Ishikawa (cell line): Measurements from ENCODE around the gene GRM7.

Experiments
- CEBPB ChIP-seq: IDR thresholded peaks from 2 replicates; pipeline ENCODE4 v1.6.1; 2012
- CREB1 ChIP-seq: IDR thresholded peaks from 2 replicates; pipeline ENCODE4 v1.6.1; 2012; ENCODE audit warnings: low read depth
- EGR1 ChIP-seq: IDR thresholded peaks from 2 replicates; pipeline ENCODE4 v1.6.1; 2012
- EP300 ChIP-seq: IDR thresholded peaks from 2 replicates; pipeline ENCODE4 v1.6.1; 2012; ENCODE audit warnings: borderline replicate concordance
- FOXM1 ChIP-seq: IDR thresholded peaks from 2 replicates; pipeline ENCODE4 v1.6.1; 2012; ENCODE audit warnings: low read depth, borderline replicate concordance
- NFIC ChIP-seq: IDR thresholded peaks from 2 replicates; pipeline ENCODE4 v1.6.1; 2012
- RAD21 ChIP-seq: IDR thresholded peaks from 2 replicates; pipeline ENCODE4 v1.6.1; 2012; ENCODE audit warnings: low read depth
- TAF1 ChIP-seq: IDR thresholded peaks from 2 replicates; pipeline ENCODE4 v1.6.1; 2012; ENCODE audit warnings: low read depth, mild to moderate bottlenecking
- TCF12 ChIP-seq: IDR thresholded peaks from 2 replicates; pipeline ENCODE4 v1.6.1; 2012; ENCODE audit warnings: low read depth
- TEAD4 ChIP-seq: IDR thresholded peaks from 2 replicates; pipeline ENCODE4 v1.6.1; 2012
- YY1 ChIP-seq: IDR thresholded peaks from 2 replicates; pipeline ENCODE4 v1.6.1; 2012; ENCODE audit warnings: low read depth
- ZBTB7A ChIP-seq: IDR thresholded peaks from 2 replicates; pipeline ENCODE4 v1.6.1; 2012; ENCODE audit warnings: low read depth
- TF ChIP-seq, protein P1 (sequence below): IDR thresholded peaks from 2 replicates; pipeline ENCODE4 v1.6.1; 2012; ENCODE audit warnings: low read depth, mild to moderate bottlenecking
- TF ChIP-seq, protein P2 (sequence below): IDR thresholded peaks from 2 replicates; pipeline ENCODE4 v1.6.1; 2012
- TF ChIP-seq, protein P3 (sequence below): IDR thresholded peaks from 2 replicates; pipeline ENCODE4 v1.6.1; 2012

GRM7 gene

DNA sequence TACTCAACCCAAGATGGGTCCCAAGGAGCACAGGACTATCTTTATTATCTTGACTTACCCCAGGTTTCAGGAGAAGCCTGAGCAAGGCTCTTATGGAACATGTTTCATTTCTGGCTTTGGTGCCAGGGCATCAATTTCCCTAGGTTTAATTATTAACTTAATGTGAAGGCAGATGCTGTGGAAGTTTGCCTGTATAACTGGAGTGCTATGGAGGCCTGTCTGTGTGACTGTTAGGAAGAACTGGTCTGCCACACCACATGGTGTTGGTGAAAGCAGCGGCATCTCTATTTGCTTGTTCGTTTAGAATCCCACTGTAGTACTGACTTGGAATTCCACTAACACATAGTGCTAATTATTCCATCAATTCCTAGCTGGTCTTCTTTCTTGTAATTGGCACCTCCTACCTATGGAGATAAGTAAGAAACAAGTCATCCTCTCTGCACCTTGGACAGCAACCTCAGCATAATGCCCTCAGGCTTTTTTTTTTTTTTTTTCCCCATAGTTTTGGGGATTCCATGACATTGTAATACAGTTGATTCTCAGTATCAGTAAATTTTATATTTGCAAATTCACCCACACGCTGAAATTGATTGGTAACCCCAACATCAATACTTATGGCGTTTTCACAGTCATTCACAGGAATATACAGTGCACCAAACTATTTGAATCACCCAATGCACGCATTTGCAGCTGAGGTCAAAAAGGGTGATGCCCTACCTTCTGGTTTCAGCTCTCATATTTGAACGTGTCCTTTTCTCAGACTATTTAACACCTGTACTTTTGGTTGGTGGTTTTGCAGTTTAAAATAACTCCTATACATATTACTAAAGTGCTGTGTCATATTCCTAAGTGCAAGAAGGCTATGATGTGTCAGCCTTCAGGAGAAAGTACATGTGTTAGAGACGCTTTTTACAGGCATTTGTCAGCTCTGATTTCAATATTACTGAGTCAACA lies 867.9 kb downstream of the GRM7 start:
- TF ChIP-seq, protein P1, sequence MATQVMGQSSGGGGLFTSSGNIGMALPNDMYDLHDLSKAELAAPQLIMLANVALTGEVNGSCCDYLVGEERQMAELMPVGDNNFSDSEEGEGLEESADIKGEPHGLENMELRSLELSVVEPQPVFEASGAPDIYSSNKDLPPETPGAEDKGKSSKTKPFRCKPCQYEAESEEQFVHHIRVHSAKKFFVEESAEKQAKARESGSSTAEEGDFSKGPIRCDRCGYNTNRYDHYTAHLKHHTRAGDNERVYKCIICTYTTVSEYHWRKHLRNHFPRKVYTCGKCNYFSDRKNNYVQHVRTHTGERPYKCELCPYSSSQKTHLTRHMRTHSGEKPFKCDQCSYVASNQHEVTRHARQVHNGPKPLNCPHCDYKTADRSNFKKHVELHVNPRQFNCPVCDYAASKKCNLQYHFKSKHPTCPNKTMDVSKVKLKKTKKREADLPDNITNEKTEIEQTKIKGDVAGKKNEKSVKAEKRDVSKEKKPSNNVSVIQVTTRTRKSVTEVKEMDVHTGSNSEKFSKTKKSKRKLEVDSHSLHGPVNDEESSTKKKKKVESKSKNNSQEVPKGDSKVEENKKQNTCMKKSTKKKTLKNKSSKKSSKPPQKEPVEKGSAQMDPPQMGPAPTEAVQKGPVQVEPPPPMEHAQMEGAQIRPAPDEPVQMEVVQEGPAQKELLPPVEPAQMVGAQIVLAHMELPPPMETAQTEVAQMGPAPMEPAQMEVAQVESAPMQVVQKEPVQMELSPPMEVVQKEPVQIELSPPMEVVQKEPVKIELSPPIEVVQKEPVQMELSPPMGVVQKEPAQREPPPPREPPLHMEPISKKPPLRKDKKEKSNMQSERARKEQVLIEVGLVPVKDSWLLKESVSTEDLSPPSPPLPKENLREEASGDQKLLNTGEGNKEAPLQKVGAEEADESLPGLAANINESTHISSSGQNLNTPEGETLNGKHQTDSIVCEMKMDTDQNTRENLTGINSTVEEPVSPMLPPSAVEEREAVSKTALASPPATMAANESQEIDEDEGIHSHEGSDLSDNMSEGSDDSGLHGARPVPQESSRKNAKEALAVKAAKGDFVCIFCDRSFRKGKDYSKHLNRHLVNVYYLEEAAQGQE, result peak; percentile 43; the same call in 1 of the 2 replicates
- no peak for TF ChIP-seq TAF1

GRCh38 chr3:7733933-7734332 lies 873.0 kb downstream of the GRM7 start:
- no peak for TF ChIP-seq CEBPB
- TF ChIP-seq, protein P2, sequence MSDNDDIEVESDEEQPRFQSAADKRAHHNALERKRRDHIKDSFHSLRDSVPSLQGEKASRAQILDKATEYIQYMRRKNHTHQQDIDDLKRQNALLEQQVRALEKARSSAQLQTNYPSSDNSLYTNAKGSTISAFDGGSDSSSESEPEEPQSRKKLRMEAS, result no peak
- TF ChIP-seq NFIC, result no peak
- TF ChIP-seq EP300, result no peak
- TF ChIP-seq, protein P3, sequence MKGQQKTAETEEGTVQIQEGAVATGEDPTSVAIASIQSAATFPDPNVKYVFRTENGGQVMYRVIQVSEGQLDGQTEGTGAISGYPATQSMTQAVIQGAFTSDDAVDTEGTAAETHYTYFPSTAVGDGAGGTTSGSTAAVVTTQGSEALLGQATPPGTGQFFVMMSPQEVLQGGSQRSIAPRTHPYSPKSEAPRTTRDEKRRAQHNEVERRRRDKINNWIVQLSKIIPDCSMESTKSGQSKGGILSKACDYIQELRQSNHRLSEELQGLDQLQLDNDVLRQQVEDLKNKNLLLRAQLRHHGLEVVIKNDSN, result no peak
- TF ChIP-seq YY1, result no peak
- no peak for TF ChIP-seq RAD21
- no peak for TF ChIP-seq TCF12
- TF ChIP-seq TEAD4, result no peak
- TF ChIP-seq FOXM1, result no peak
- no peak for TF ChIP-seq TAF1
- TF ChIP-seq, protein P1, result no peak
- no peak for TF ChIP-seq EGR1
- TF ChIP-seq CREB1, result no peak
- TF ChIP-seq ZBTB7A, result no peak

GRCh38 chr3:7734456-7734855 lies 873.5 kb downstream of the GRM7 start:
- TF ChIP-seq NFIC (no peak), YY1 (no peak), CREB1 (no peak), TAF1 (no peak), TEAD4 (no peak), ZBTB7A (no peak), EP300 (no peak), TCF12 (no peak), FOXM1 (no peak), RAD21 (no peak), CEBPB (no peak)
- TF ChIP-seq, protein P2, result no peak
- TF ChIP-seq, protein P1, result no peak
- TF ChIP-seq, protein P3, result no peak

- TF ChIP-seq FOXM1 (no peak), TCF12 (no peak), EGR1 (no peak), EP300 (no peak), TAF1 (no peak), TEAD4 (no peak), CEBPB (no peak; the same call in 1 of the 2 replicates), ZBTB7A (no peak), CREB1 (no peak), YY1 (no peak), RAD21 (no peak), NFIC (no peak)
- TF ChIP-seq, protein P2, result no peak
- TF ChIP-seq, protein P3, result no peak
- TF ChIP-seq, protein P1, result no peak
Measured at GRCh38 chr3:7737263-7737662, 876.3 kb downstream of the GRM7 start.
